GM21723 (cell line): Measurements from ENCODE around the gene SERINC2.
"Not testable (repeated sequence)": the region's sequence is repeated elsewhere in the genome, so short reads cannot be mapped to it uniquely, and the experiment has no call there.

Source experiments
- ATAC-seq: cut with Tn5 transposase; IDR thresholded peaks from one replicate; pipeline ENCODE4 v1.9.1; 2021; ENCODE audit warnings: mild to moderate bottlenecking, moderate library complexity; ENCODE audit not compliant: unreplicated experiment

SERINC2 gene

DNA sequence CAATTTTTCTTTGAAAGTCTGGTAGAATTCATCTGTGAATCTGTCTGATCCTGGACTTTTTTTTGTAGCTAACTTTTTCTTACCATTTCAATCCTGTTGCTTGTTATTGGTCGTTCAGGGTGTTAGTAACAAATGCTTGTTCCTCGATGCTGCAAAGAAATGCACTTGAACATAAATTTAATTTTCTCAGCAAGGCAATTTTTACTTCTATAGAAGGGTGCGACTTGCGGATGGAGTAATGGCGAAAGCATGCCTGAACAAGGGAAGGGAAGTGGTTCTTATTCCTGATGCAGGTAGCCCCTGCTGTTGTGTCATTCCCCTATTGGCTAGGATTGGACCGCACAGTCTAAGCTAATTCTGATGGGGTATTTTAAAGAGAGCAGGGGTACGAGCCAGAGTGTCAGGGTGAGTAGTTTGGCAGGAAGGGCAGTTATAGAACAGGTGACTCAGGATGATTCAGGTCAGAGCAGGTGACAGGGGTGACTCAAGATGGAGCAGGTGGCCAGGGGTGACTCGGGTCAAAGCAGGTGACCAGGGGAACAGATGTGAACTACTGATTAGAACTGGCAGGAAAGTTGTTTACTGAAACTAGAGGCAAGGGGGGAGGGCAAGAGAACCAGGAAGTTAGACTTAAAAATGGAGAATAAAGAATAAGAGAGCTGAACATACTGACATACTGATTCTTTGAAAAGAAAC, 40.5 kb downstream of the SERINC2 start:
- ATAC-seq = no peak

DNA sequence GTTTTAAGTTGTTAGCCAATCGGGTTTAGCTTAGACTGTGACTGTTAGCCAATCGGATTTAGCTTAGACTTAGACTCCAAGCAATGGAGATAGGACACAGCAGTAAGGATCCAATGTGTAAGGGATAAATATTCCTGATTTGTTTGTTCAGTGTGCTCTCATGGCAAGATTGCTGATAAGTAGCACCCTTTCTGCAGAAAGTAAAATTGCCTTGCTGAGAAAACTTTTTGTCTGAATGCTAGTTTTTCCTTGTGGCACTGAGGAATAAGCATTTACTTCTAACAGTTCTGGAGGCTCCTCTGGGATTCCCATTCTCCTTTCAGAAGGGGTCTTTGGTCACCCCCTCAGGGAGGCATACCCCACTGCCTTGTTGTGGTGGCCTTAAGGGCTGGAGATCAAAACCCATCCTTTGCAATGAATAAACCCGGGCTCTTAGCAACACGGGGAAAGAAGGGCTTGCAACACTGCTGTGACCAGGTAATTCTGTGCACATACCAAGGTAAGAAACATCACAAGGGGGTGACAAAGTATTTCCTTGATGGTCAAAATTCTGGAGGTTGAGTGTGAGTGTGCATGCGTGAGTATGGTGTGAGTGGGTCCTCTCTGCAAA, 45.4 kb downstream of the SERINC2 start:
- no peak for ATAC-seq

GRCh38 chr1:31460027-31460426, 47.0 kb downstream of the SERINC2 start:
- ATAC-seq = no peak

DNA sequence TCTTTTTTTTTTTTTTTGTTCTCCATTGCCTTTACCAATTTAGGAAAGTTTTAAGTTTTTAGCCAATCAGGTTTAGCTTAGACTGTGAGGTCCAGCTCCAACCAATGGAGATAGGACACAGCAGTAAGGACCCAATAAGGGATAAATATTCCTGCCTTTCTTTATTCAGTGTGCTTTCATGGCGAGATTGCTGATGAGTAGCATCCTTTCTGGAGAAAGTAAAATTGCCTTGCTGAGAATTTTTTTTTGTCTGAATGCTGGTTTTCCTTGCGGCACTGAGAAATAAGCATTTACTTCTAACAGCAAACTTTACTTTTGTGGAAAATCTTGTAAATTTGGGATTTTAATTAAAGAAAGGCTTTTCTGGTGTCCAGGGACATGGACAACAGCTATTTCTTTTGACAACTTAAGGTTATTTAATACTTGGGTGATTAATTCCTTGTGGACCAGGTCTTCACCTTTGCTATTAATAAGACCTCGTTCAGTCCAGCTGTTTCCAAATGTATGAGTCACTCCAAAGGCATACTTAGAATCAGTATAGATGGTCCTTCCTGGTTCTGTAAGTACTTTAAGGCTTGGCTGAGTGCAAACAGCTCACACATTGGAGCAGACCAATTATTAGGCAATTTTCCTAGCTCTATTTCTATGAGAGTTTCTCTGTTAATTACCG, 54.1 kb downstream of the SERINC2 start:
- no peak for ATAC-seq

DNA sequence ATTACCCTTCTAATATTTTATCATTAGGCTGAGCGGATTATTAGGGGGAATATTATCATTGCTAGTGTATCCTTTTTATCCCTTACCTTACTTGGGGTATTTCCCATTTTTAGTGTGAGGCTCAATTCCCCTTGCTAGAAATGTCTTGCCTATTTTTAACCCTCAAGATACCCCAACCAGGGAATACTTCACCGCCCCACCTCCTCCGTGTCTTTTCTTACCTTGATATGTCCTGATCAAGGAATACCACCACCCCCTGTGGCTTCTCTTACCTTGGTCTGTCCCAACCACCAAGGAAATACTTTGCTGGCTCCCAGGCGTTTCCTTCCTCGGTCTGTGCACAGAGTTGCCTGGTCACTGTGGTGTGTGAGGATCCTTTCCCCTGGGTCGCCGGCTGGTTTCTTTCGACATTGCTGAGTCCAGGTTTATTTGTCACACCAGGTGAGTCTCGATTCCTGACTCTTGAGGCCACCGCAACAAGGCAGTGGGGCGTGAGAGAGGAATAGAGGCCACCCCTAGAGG, 57.8 kb downstream of the SERINC2 start:
- ATAC-seq = no peak

DNA sequence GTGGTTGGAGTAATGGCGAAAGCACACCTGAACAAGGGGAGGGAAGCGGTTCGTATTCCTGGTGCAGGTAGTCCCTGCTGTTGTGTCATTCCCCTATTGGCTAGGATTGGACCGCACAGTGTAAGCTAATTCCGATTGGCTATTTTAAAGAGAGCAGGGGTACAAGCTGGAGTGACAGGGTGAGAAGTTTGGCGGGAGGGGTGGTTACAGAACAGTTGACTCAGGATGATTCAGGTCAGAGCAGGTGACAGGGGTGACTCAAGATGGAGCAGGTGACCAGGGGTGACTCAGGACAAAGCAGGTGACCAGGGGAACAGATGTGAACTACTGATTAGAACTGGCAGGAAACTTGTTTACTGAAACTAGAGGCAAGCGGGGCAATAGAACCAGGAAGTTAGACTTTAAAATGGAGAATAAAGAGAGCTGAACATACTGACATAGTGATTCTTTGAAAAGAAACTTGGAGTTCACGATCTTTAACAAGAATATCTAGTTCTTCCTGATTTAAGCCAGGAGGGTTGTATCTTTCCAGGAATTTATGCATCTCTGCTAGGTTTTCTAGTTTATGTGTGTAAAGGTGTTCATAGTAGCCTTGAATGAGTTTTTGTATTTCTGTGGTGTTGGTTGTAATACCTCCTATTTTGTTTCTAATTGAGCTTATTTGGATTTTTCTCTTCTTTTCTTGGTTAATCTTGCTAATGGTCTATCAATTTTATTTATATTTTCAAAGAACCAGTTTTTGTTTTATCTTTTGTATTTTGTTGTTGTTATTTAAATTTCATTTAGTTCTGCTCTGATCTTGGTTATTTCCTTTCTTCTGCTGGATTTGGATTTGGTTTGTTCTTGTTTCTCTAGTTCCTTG, 58.7 kb downstream of the SERINC2 start:
- not testable (repeated sequence) for ATAC-seq

DNA sequence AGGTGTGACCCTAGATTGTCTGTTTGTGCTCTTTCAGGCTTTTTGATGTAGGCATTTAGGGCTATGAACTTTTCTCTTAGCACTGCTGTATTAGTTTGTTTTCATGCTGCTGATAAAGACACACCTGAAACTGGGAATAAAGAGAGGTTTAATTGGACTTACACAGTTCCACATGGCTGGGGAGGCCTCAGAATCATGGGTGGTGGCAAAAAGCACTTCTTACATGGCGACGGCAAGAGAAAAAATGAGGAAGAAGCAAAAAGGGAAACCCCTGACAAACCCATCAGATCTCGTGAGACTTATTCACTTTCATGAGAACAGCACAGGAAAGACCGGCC, 59.3 kb downstream of the SERINC2 start:
- ATAC-seq = not testable (repeated sequence)

DNA sequence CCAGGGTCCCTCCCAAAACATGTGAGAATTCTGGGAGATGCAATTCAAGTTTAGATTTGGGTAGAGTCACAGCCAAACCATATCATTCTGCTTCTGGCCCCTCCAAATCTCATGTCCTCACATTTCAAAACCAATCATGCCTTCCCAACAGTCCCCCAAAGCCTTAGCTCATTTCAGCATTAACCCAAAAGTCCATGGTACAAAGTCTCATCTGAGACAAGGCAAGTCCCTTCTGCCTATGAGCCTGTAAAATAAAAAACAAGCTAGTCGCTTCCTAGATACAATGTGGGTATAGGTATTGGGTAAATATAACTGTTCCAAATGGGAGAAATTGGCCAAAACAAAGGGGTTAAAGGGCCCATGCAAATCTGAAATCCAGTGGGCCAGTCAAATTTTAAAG, 59.7 kb downstream of the SERINC2 start:
- not testable (repeated sequence) for ATAC-seq

GRCh38 chr1:31473508-31473907, 60.5 kb downstream of the SERINC2 start:
- not testable (repeated sequence) for ATAC-seq

DNA sequence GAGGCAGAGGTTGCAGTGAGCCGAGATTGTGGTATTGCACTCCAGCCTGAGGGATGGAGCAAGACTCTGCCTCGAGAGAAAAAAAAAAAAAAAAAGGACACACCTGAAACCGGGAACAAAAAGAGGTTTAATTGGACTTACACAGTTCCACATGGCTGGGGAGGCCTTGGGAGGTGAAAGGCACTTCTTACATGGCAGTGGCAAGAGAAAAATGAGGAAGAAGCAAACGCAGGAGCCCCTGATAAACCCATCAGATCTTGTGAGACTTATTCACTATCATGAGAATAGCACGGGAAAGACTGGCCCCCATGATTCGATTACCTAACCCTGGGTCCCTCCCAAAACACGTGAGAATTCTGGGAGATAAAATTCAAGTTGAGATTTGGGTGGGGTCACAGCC, 61.6 kb downstream of the SERINC2 start:
- not testable (repeated sequence) for ATAC-seq

- ATAC-seq = no peak
Measured at GRCh38 chr1:31476891-31477846, 64.2 kb downstream of the SERINC2 start.

DNA sequence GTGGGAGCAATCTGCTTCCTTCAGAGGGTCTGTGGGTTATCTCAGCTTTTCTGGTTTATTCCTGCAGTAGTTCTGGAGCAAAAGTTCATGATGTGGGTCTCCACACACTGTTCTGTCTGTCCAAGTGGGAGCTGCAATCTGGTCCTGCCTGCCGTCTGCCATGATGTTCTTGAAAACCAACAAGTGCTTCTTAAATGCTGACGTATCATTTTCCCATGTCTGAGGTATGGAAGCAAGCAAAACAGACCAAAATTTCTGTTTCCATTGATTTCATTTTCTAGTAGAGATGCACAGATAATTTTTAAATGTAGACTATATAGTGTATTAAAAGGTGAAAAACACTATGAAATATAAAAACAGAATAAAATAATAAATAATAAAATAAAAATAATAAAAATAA, 65.2 kb downstream of the SERINC2 start:
- ATAC-seq = no peak

DNA sequence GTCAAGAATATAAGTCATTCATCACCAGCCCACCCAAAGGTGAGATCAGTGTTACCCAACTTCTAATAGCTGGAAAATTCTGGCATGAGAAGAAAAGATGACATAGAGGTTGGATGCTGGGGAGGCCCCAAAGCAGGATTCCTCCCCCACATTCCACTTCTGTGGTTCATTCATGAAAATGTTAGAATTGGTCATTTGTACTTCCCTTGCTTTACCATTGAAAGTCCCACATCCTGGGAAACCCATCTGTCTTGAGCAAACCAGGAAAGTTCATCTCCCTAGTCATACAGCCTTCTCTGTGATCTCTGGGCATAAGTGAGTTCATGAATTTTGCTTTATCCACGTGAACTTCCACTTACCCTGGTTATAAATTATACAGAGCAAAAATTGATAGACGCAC, 66.8 kb downstream of the SERINC2 start:
- no peak for ATAC-seq

- ATAC-seq = not testable (repeated sequence)
Measured at GRCh38 chr1:31480426-31480825, 67.4 kb downstream of the SERINC2 start.

- no peak for ATAC-seq
Measured at GRCh38 chr1:31482482-31483011, 69.5 kb downstream of the SERINC2 start.

- ATAC-seq = no peak
Measured at GRCh38 chr1:31483012-31483946, 70.3 kb downstream of the SERINC2 start.
